Stimulated activated CD4-positive, alpha-beta T cell treated with anti-CD3 and anti-CD28 coated beads, Interleukin-1b, Interleukin-23, amount 100 ng/mL, for 1 hour (primary cell): ENCODE measurements around the gene SMAD3.
"Not testable (repeated sequence)": the region's sequence is repeated elsewhere in the genome, so short reads cannot be mapped to it uniquely, and the experiment has no call there.

ENCODE experiments used
- DNase-seq, 2 donors: peaks; one replicate each; pipeline ENCODE4 v3.0.0-alpha.2; 2020; ENCODE audit warnings: low read depth in 2 of 2

The SMAD3 gene

DNA sequence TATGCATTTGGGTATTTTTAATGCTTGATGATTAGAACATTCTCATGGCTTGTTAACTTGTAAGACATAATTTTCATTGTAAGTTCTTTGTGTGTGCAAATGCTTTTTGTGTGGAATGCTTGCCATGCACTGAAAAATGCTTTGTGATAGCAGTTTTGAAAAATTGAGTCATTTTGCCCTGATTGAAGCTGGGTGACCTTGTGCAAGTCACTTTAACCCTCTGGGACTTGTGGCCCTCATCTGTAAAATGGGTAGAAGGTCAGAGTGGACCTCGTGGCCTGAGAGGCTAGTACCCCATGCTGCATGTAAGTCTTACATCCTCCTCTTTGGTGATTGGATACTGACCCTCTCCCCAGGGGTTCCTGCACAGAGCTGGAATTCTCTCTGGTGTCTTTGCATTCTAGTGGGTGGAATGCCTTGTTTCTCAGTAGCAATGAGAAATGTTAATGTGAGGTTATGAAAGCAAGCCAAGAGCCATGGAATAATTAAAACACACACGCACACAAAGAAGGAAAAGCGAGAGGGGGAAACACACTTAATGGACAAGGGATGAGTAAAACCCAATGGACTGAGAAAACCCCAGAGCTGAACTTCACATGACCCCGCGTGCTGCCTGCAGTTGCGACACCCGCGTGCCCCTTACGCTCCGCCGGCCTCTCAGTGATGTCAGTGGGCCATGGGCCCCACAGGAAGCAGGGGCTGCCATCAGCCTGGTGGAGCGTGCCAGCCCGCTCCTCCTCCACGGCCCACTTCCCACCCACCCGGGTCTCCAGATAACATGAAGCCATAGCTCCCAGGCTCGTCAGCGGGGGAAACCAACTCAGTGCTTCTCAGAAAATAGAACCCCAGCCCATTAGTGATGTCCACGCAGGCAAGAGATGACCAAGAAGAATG is 44.0 kb downstream of the SMAD3 start:
- DNase-seq: no peak

DNA sequence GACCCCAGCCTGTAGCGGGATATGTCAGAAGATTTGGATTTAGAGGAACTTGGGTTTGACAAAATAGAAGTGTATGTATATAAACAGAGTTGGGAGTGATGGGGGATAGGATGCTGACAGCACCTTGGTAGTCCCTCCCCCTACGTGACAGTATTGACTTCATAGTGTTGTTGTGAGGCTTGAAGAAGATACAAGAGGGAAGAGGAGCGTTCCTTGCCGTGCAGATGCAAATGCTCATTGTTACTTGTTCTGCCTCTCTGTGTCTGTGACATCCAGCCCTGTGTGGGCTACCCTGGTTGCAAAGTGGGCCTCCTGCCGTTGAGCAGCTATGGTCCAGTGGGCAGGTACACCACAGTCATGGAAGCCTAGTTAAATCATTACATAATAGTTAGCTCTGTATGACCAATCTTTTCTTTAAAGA is 45.0 kb downstream of the SMAD3 start:
- no peak for DNase-seq

DNA sequence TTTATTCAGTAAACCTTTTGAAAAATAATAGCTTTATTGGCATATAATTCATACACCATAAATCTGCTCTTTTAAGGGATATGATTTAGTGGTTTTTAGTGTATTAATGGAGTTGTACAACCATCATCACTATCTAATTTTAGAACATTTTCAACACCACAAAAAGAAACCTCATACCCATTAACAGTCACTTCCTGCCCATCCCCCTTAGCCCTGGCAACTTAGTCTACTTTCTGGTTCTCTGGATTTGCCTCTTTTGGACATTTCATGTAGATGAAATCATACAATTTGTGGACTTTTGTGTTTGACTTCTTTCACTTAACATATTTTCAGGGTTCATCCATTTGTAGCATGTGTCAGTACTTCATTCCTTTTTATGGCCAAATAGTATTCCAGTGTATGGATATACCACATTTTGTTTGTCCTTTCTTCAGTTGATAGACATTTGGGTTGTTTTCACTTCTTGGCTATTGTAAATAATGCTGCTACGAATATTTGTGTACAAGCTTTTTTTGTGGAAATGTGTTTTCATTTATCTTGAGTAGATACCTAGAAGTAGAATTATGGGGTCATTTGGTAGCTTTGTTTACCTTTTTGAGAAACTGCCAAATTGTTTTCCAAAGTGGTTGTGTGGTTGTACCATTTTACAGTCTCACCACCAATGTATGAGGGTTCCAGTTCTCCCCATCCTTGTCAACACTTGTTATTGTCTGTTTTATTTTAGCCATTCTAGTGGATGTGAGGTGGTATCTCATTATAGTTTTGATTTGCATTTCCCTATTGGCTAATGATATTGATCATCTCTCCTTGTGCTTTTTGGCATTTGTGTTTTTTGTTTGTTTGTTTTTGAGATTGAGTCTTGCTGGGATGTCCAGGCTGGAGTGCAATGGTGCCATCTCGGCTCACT is 45.8 kb downstream of the SMAD3 start:
- DNase-seq: no peak

DNA sequence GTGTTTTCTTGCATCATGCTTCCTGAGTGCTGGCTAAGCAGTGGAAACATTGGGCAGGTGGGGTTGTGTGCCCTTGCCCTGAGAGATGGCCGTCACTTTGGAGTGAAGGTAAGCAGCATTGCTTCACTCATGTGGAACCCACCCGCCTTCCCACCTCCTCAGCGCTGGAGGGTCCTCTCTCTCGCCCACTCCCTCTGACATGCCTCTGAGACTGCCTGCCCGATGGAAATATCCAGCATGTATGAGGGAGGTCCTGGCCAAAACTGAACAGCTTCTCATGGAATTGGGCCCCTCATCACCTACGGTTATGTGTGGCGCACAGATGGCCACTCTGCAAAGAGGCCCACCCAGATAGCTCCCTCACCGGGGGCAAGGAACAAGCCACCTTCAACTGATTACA is 48.6 kb downstream of the SMAD3 start:
- no peak for DNase-seq

DNA sequence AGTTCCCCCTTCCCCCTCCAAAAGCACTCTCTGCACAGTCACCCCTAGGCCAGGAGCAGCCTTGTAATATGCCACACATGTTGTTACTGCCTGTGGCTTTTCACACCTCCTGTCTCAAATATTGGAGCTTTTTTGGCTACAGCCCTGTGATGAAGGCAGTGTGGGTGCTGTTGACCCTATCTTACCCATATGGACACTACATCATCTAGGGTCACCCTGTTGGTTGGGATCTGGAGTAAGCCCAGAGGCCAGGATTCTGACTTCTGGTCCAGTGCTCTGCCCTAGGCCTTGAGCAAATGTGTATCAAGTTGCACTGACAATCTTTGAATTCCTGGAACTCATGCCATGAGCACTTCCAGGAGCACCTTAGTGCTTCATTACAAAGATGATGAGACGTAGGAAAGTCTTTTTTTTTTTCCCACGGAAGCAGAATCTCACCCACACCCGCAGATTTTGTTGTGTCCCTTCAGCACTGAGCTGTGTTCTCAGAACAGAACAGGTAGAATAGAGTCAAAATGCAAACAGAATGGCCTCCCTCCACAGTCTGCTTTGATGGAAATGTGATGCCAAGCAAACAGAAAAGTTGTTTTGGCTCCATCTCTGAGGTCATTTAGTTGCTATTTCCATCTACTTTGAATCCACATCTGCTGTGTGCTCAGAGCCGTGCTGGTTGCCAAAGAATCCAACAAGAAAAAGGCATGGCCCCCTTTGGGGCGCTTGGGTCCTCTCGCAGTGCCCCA is 49.6 kb downstream of the SMAD3 start:
- DNase-seq: no peak

DNA sequence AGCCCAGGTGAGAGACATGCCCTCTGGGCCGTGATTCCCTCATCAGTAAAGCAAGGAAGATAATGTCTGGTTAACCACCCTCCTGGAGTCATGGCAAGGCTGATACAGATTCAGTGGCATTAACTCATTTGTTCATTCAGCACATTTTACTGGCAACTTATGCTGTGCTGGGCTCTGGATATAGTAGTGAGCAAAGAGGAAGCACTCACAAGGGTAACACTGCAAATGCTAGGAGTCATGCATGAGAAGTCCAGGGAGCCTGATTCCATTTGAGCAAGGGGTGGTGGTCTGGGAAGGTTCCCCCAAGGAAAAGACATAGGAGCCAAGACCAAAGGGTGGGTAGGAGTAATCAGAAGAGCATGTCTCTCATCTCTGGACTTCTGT is 50.2 kb downstream of the SMAD3 start:
- DNase-seq: no peak

DNA sequence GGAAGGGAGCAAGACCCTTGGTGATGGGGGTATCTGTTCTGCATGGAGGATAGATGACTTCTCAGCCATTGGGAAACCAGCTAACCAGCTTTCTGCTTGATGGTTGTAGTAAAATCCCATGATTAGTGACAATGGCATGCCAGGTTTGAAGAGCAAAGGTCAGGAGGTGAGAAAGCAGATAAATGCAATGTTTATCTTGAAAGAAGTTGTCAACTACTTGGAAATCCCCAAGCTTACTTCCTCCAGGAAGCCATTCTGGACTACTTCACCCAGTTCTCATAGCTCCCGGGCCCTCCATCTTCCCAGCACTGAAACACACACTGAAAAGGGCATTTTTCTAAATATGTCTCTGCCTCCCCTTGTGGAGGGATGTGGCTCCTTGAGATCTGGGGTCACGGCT is 51.3 kb downstream of the SMAD3 start:
- no peak for DNase-seq

DNA sequence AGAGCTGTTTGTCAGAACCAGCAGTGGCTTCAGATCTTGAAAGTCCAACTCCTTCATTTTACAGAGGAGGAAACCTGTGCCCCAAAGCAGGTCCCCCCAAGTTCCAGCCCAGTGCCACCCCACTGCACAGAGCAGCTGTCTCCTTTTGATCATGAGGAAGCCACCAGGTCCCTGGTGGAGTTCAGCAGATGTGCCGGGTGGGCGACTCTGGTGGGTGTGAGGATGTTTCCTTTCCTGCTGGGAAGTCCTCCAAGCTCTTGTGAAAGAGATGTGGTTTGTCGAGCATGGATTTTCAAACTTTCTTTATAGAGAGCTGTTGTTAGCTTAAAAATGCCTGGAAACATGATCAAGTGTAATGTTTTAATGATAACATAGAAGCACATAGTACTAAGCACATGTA is 52.0 kb downstream of the SMAD3 start:
- no peak for DNase-seq

DNA sequence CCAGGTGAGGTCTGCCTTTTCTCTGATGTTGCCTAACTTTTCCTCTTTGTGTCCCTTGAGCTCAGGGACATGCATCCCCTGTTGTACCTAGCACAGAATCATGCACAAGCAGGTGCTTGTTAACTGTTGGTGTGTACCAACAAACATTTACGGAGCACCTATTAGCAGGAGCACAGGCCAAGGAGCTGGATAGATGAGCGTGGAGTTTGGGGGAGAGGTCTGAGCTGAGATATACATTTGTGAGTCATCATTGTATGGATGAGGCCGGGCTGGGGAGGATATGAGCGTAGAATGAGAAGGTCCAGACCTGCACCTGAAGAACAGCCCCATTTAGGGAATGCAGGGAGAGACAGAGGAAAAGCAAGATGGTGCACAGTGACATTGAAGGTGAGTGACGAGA is 53.4 kb downstream of the SMAD3 start:
- no peak for DNase-seq

DNA sequence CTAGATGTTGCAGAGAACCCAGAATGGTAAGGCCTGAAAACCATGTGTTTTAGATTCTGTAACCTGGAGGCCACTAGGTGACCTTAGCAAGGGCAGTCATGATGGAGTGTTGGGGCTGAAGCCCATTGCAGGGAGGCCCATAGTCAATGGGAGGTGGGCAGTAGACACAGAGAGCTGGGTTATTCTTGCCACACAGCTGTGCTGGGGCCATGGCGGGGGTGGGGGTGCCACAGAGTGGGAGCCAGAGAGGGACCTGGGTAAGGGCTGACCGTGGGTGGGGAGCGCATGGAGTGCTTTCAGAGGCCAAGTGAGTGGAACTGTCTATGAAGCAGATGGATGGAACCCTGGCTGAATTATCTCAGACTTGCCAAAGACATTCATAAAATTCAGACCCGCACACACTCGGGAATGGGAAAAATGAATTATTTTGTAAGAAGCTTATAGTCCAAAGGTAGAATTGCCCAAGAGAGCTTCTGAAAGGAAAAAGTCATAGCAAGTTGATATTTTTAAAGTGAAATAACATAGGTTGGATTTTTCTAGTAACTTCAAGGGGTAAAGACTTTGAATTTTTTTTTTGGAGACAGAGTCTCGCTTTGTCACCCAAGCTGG is 53.9 kb downstream of the SMAD3 start:
- no peak for DNase-seq

DNA sequence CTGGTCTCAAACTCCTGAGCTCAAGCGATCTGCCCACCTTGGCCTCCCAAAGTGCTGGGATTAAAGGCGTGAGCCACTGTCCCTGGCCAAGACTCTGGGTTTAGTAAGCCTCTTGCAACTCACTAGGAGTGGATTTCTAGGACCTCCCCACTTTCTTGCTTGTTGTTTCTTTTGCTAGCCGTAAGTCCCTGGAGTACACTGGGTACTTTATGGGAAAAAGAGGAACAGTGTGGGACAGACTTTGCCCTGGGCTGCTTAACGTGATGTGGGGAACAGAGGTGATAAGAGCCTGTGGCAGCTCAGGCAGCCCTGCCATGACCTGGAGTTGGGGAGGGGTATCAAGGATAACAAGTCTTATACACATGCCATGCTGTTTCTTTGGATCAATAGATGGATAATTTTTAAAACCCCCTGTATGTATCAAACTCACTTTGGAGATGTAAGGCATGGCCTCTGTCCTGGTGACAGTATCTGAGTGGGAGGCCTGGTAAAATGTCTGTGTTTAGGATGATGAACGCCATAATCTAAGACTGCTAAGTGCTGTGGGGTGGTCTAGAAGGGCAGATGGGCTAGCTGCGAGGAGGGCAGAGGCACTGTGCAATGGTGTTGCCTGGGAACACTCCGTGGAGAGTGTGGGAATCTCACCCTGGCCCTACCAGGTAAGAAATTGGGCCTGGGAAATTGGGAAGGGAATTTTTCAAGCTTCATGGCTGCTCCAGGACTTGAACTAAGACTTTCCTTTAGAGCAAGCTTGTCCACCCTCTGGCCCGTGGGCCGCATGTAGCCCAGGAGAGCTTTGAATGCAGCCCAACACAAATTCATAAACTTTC is 54.8 kb downstream of the SMAD3 start:
- no peak for DNase-seq

DNA sequence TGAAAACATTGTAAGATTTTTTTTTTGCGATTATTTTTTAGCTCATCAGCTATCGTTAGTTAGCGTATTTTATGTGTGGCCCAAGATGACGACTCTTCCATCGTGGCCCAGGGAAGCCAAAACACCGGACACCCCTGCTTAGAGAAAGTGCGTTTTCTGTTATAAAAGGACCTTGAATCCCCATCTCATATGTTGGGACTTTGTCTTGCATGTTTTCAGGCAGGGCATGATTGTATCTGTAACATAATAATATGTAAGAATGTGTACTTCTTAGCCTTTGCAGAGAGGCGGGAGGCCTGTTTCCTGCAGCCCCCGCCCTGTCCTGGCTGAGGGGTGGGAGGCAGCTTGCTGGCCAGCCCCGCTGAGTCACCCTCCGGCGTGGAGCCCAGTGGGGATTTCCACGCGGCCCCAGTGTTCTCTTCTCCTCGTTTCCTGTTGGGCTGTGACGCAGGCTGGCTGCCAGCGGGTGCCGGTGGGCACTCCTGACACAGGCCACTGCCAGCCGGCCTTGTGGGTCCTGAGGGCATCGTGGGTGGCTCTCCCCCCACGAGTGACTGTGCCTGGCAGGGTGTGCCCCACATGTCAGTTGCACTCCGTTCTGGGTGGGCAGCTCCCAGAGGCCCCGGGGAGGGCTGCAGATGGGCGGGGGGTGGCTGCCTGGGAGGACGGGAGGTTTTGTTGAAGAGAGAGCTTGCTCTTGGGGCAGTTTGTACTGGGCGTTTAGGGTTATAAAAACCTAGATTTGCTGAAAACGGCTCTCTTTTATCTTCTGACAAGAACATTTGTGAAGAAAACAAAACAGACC is 55.6 kb downstream of the SMAD3 start:
- peak; percentile 57 to 69 for DNase-seq

DNA sequence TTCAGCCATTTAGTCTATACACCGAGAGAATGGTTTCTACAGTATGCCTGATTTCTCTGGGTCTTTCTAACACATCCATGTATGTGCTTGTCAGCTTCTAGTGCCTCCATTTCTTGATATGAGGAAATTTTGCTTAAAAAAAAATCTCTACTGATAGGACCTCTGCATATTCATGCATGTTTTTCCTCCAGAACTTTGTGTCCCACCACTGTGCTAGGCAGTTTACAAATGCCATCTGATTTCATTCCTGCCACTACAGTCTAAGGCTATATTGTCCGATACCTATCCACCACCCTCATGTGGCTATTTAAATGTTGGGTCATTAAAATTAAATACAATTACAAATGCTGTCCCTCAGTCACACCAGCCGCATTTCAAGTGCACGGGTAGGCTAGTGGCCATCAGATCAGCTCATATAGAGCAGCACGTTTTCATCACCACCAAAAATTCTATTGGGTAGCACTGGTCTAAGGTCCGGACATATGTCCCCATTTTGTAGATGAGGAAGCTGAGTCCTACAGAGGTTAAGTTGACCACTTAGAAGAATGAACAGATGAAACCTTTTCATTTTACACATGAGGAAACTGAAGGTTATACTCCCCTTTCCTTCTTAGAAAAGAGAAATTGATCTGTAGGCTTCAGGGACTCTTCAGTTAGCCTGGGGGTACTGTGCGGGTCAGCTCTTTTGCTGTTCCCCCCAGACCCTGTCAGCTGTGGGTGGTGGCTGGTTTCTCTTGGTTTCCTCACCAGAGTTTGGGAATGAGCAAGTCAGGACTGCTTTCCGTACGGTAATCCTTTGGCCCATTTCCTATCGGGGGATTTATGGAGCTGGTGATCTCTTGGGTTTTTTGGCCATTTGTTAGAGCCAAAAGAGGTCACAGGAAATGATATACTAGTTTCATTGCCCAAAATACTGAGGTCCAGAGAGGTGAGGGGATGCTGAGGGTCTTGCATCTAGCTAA is 56.5 kb downstream of the SMAD3 start:
- no peak for DNase-seq

DNA sequence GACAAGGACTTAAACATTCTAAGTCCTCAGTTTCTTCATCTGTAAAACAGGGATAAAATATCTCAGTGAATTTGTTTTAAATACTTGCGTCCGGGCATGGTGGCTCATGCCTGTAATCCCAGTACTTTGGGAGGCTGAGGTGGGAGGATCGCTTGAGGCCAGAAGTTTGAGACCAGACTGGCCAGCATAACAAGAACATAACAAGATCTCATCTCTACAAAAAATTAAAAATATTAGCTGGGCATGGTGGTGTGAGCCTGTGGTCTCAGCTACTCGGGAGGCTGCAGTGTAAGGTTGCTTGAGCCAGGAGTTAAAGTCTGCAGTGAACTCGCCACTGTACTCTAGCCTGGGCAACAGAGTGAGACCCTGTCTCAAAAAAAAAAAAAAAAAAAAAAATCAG is 57.4 kb downstream of the SMAD3 start:
- not testable (repeated sequence) for DNase-seq

DNA sequence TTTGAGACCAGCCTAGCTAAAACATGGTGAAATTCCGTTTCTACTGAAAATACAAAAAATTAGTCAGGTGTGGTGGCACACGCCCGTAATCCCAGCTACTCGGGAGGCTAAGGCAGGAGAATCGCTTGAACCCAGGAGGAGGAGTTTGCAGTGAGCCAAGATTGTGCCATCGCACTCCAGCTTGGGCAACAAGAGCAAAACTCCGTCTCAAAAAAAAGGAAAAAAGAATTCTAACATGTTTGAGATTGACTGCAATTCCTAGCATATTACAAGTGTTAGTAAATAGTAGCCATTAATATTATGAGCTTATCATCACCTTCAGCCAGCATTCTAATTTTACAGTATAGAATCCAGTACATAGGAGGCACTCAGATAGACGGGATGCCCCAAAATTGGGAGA is 57.9 kb downstream of the SMAD3 start:
- not testable (repeated sequence) for DNase-seq

DNA sequence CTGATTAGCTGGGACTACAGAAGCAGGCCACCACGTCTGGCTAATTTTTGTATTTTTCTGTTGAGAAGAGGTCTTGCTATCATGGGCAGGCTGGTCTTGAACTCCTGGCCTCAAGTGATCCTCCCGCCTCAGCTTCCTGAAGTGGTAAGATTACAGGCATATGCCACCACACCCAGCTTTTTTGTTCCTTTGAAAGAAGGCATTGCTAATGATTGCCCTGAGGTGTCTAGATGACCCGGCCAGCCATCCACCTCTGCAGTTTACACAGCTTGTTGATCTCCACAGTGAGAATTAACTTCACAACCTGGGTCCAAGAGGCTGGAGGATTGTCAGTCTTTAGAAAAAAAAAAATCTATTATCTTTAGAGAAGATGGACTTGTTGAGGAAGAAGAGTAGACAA is 58.7 kb downstream of the SMAD3 start:
- DNase-seq: no peak

DNA sequence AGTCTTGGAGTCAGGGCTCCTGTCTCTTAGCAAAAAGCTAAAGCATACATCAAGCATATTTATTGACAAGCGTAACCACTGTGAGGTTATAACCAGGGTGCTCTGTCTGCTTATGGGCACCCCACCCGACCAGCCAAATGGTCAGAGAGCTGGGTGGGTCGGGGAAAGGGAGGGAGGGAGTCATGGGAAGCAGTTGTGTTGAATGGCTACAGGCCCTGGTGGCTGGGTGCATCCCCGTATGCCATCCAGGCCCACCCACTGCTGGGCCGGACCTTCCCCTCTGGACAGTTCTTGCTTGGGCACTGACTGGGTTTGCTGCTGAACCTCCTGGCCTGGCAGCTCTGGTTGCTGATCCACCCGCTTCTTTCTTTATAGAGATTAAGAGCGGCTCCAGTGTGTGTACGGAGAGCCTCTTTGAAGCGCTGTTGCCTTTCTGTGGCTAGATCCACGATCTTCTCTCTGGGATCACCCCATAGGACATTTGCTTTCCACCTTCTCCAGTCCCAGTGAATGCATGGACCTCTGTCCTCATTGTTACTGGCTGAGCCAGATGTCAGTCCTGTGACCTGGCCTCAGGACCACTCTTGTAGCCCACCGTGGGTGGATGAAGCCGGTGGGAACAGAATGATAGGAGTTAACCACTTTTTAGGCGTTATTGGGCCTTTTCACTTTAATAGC is 59.6 kb downstream of the SMAD3 start:
- DNase-seq: no peak
